ENCODE measurements around the gene FBN2. TPM values are rescaled to one million over a fixed set of nuclear protein-coding genes. Genes with fewer than 3 reads are reported as not detected.

The FBN2 gene
- total and polyA plus RNA-seq, 2 experiments from 2014 or later, result 15.2 to 63.2 TPM

DNA sequence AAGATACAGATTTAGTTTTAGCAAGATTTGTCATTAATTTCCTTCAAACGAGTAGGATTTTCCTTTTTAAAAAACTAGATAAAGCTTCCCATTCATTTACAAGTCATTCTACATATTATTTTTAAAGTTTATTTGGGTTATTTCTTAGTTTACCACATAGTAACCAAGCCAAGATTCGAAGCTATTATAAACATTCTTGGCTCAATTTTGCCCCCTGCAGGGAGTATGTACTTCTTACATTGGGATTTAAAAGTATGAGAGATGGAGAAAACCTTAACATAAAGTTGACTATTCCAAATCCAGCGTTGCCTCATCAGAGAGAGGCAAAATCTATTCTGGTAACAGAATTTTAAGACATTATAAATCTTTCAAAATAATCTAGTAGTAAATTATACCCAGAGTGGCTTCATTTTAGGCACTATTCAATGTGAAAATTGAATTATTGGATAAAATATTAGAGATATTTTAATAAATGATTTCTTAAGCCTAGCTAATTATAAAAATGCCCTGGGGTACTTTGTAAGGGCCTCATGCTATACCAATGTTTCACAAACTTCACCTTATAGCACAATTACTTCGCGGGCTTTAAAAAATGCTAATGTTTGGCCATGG, 39.1 kb downstream of the FBN2 start:
- Histone ChIP-seq H3K9me3 (ENCODE audit: low read depth) (no peaks in the 10 kb centered on the region), H3K9ac (no peak overlapping the region), H2AFZ (no peak overlapping the region), H3K4me2 (ENCODE audit: unreplicated experiment) (no peak overlapping the region), H3K9me2 (ENCODE audit: insufficient read depth) (no peaks in the 10 kb centered on the region), H3F3A (ENCODE audit: insufficient read depth) (no peaks in the 10 kb centered on the region), H3K4me3 (no peak overlapping the region), H4K20me1 (ENCODE audit: insufficient read depth) (no peaks in the 10 kb centered on the region), H3K27me3 (replicated peaks; ENCODE audit: insufficient read depth) (no peaks in the 10 kb centered on the region), H3K79me2 (ENCODE audit: insufficient read depth) (no peaks in the 10 kb centered on the region), H3K27ac (no peak overlapping the region), H3K4me1 (ENCODE audit: insufficient read depth) (no peaks in the 10 kb centered on the region), H3K36me3 (ENCODE audit: low read depth) (no peaks in the 10 kb centered on the region)
- WGBS, 2 experiments (ENCODE audit: low coverage in 1 of 2, low lambda C conversion rate in 2 of 2, missing lambda C conversion rate in 2 of 2), result 35 to 41% methylated on average over 5 of the region's 5 CpGs
- peak; percentile 80 for DNase-seq
- TF ChIP-seq EZH2phosphoT487 (IDR thresholded peaks at IDR 0.05; ENCODE audit: insufficient read depth, low read depth) (no peak), EZH2 (IDR thresholded peaks at IDR 0.05; ENCODE audit: insufficient read depth, poor library complexity, severe bottlenecking) (no peak)
- in situ Hi-C loops (cut with MboI), result loop anchor here (10.0 kb wide), 1 partner anchor 284 kb away; no protein-coding TSS in a partner anchor

DNA sequence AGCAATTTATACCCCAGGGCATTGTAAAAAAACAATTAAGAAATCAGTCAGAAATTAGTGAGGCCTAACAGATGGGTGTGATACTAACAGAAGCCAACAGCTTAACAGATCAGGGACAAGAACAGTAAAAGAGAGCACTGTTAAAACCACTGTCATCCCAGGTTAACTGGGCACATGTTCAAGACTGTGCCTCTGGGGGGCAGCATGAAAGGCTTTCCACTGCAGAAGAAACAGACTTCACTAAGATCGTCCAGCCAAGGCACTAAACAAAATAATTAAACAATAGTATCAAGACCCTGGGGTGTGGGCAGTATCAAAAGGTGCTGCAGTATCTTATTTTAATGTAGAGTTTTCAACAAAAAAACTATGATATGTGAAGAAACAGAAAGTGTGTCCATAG, 43.5 kb downstream of the FBN2 start:
- no peaks in the 10 kb centered on the region for H3K9me3 ChIP-seq (ENCODE audit: low read depth)
- no peak overlapping the region for H2AFZ ChIP-seq
- 69 to 72% methylated on average over 1 of the region's 1 CpG for WGBS, 2 experiments (ENCODE audit: low coverage in 1 of 2, low lambda C conversion rate in 2 of 2, missing lambda C conversion rate in 2 of 2)
- no peak for DNase-seq
- no peaks in the 10 kb centered on the region for H4K20me1 ChIP-seq (ENCODE audit: insufficient read depth)
- no peak overlapping the region for H3K4me2 ChIP-seq (ENCODE audit: unreplicated experiment)
- no peaks in the 10 kb centered on the region for H3K36me3 ChIP-seq (ENCODE audit: low read depth)
- H3K4me3 ChIP-seq, result no peak overlapping the region
- no peak overlapping the region for H3K9ac ChIP-seq
- no peaks in the 10 kb centered on the region for H3F3A ChIP-seq (ENCODE audit: insufficient read depth)
- in situ Hi-C loops (cut with MboI), result loop anchor here (10.0 kb wide), 1 partner anchor 280 kb away; no protein-coding TSS in a partner anchor
- H3K27ac ChIP-seq, result no peak overlapping the region
- no peaks in the 10 kb centered on the region for H3K4me1 ChIP-seq (ENCODE audit: insufficient read depth)
- H3K9me2 ChIP-seq (ENCODE audit: insufficient read depth), result no peaks in the 10 kb centered on the region
- no peaks in the 10 kb centered on the region for H3K79me2 ChIP-seq (ENCODE audit: insufficient read depth)
- no peaks in the 10 kb centered on the region for H3K27me3 ChIP-seq (replicated peaks; ENCODE audit: insufficient read depth)
- TF ChIP-seq EZH2 (IDR thresholded peaks at IDR 0.05; ENCODE audit: insufficient read depth, poor library complexity, severe bottlenecking) (no peak), EZH2phosphoT487 (IDR thresholded peaks at IDR 0.05; ENCODE audit: insufficient read depth, low read depth) (no peak)

DNA sequence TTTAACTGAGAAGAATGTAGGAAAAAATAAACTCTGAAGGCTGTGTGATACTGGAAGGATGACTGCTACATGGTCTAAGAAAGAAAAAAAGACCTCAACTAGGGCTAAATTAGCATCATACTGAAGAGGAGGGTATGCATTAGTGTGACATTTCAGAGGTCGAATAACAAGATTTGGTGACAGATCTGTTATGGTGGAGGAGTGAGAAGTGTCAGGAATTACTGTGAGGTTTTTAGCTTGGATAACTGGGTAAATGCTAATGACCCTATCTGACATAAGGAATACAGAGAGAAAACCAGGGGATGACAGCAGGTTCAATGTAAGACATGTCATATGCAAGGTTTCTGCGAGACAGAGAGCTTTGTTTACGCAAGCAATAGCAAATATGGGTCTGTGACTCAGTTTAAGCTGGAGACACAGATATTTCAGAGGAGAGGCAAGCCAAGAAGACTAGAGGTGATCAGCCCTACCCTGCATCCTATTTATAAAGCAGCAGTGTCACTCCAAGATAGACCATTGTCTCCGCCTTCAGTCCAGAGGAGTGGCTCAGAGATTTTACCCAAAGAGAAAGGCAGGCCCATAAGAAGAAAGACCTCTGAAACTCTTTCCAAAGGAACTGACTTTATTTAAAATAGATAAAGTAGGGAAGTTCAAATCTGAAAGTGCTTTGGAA, 44.3 kb downstream of the FBN2 start:
- Histone ChIP-seq H3K27me3 (replicated peaks; ENCODE audit: insufficient read depth) (no peaks in the 10 kb centered on the region), H3K79me2 (ENCODE audit: insufficient read depth) (no peaks in the 10 kb centered on the region), H3K4me1 (ENCODE audit: insufficient read depth) (no peaks in the 10 kb centered on the region), H2AFZ (no peak overlapping the region), H4K20me1 (ENCODE audit: insufficient read depth) (no peaks in the 10 kb centered on the region), H3K36me3 (ENCODE audit: low read depth) (no peaks in the 10 kb centered on the region), H3F3A (ENCODE audit: insufficient read depth) (no peaks in the 10 kb centered on the region), H3K4me3 (no peak overlapping the region), H3K9me3 (ENCODE audit: low read depth) (no peaks in the 10 kb centered on the region), H3K27ac (no peak overlapping the region), H3K9me2 (ENCODE audit: insufficient read depth) (no peaks in the 10 kb centered on the region), H3K4me2 (ENCODE audit: unreplicated experiment) (no peak overlapping the region), H3K9ac (no peak overlapping the region)
- 91 to 95% methylated on average over 4 of the region's 4 CpGs for WGBS, 2 experiments (ENCODE audit: low coverage in 1 of 2, low lambda C conversion rate in 2 of 2, missing lambda C conversion rate in 2 of 2)
- no peak for DNase-seq
- in situ Hi-C loops (cut with MboI), result loop anchor here (10.0 kb wide), 1 partner anchor 279 kb away; no protein-coding TSS in a partner anchor
- TF ChIP-seq EZH2 (IDR thresholded peaks at IDR 0.05; ENCODE audit: insufficient read depth, poor library complexity, severe bottlenecking), result no peak
- TF ChIP-seq EZH2phosphoT487 (IDR thresholded peaks at IDR 0.05; ENCODE audit: insufficient read depth, low read depth), result no peak

DNA sequence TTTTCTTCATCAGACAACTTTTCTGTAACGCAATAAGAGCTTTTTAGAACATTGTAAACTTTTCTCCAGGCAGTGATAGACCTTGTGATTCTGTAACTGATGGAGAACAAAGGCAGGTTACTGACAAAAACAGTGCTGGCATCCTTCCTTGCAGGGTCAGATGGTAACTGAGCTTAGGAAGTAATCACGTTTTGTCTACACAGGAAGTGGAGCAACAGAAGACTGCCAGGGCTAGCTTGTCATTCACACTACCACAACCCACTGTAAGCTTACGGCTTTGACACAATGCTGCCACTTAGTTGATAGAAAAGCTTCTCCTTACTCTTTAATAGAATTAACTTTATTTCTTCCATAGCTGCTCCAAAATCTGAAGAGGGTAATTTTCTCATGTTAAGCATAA, 46.8 kb downstream of the FBN2 start:
- Histone ChIP-seq H3K27me3 (replicated peaks; ENCODE audit: insufficient read depth) (no peaks in the 10 kb centered on the region), H3K9ac (no peak overlapping the region), H3K4me2 (ENCODE audit: unreplicated experiment) (no peak overlapping the region), H3K4me3 (no peak overlapping the region), H3K36me3 (ENCODE audit: low read depth) (no peaks in the 10 kb centered on the region), H3K79me2 (ENCODE audit: insufficient read depth) (no peaks in the 10 kb centered on the region), H3K9me2 (ENCODE audit: insufficient read depth) (no peaks in the 10 kb centered on the region), H3K9me3 (ENCODE audit: low read depth) (no peaks in the 10 kb centered on the region), H4K20me1 (ENCODE audit: insufficient read depth) (no peaks in the 10 kb centered on the region), H3F3A (ENCODE audit: insufficient read depth) (no peaks in the 10 kb centered on the region), H3K4me1 (ENCODE audit: insufficient read depth) (no peaks in the 10 kb centered on the region), H3K27ac (no peak overlapping the region), H2AFZ (no peak overlapping the region)
- DNase-seq, result no peak
- no peak for TF ChIP-seq EZH2 (IDR thresholded peaks at IDR 0.05; ENCODE audit: insufficient read depth, poor library complexity, severe bottlenecking)
- TF ChIP-seq EZH2phosphoT487 (IDR thresholded peaks at IDR 0.05; ENCODE audit: insufficient read depth, low read depth), result no peak
- WGBS, 2 experiments (ENCODE audit: low coverage in 1 of 2, low lambda C conversion rate in 2 of 2, missing lambda C conversion rate in 2 of 2), result 22 to 23% methylated on average over 3 of the region's 3 CpGs
- in situ Hi-C loops (cut with MboI), result loop anchor here (10.0 kb wide), 1 partner anchor 276 kb away; no protein-coding TSS in a partner anchor
